RPMI8226 (cell line): Measurements from ENCODE around the gene TMEM187.
A peak's percentile ranks its signal among the peaks of the same experiment; 100 is the strongest.
"Not testable (repeated sequence)": the region's sequence is repeated elsewhere in the genome, so short reads cannot be mapped to it uniquely, and the experiment has no call there.

Experiments used
- DNase-seq: peaks from one replicate; pipeline ENCODE4 v3.0.0-alpha.2; 2015

Gene TMEM187

GRCh38 chrX:153973127-153974002 lies 811 bp downstream of the TMEM187 start:
- peak; percentile 15 for DNase-seq

GRCh38 chrX:153974003-153974725 lies 1.6 kb downstream of the TMEM187 start:
- peak; percentile 17 for DNase-seq

- no peak for DNase-seq
Measured at GRCh38 chrX:153974726-153975286, 2.3 kb downstream of the TMEM187 start.

- peak; percentile 83 for DNase-seq
Measured at GRCh38 chrX:153980394-153980793, 7.8 kb downstream of the TMEM187 start.

- DNase-seq = no peak
Measured at GRCh38 chrX:153981231-153981630, 8.7 kb downstream of the TMEM187 start.

- no peak for DNase-seq
Measured at GRCh38 chrX:153981771-153982533, 9.4 kb downstream of the TMEM187 start.

GRCh38 chrX:153983321-153983801 lies 10.8 kb downstream of the TMEM187 start:
- no peak for DNase-seq

GRCh38 chrX:153984351-153985178 lies 12.0 kb downstream of the TMEM187 start:
- DNase-seq = peak; percentile 95

GRCh38 chrX:153988493-153988892 lies 15.9 kb downstream of the TMEM187 start:
- DNase-seq = no peak

- DNase-seq = no peak
Measured at GRCh38 chrX:153989973-153990655, 17.6 kb downstream of the TMEM187 start.

- DNase-seq = no peak
Measured at GRCh38 chrX:153991013-153991580, 18.5 kb downstream of the TMEM187 start.

GRCh38 chrX:153992180-153992579 lies 19.6 kb downstream of the TMEM187 start:
- DNase-seq = no peak

GRCh38 chrX:153993079-153993478 lies 20.5 kb downstream of the TMEM187 start:
- DNase-seq = no peak

- no peak for DNase-seq
Measured at GRCh38 chrX:153993978-153994377, 21.4 kb downstream of the TMEM187 start.

GRCh38 chrX:153994398-153994797 lies 21.8 kb downstream of the TMEM187 start:
- not testable (repeated sequence) for DNase-seq

- no peak for DNase-seq
Measured at GRCh38 chrX:153995504-153995903, 22.9 kb downstream of the TMEM187 start.

GRCh38 chrX:153999359-154000037 lies 26.9 kb downstream of the TMEM187 start:
- DNase-seq = no peak

- DNase-seq = no peak
Measured at GRCh38 chrX:154000051-154000450, 27.5 kb downstream of the TMEM187 start.

- peak; percentile 92 for DNase-seq
Measured at GRCh38 chrX:154002215-154002719, 29.7 kb downstream of the TMEM187 start.

- no peak for DNase-seq
Measured at GRCh38 chrX:154004315-154004714, 31.8 kb downstream of the TMEM187 start.
